Activated CD8-positive, alpha-beta memory T cell treated with anti-CD3 and anti-CD28 coated beads, Interleukin-2, amount 10 ng/mL, durations not matched to agents 7 days and 5 days (primary cell): Measurements from ENCODE around the gene SRPK2. TPM values are rescaled to one million over a fixed set of nuclear protein-coding genes. Genes with fewer than 3 reads are reported as not detected.
"Not testable (repeated sequence)": the region's sequence is repeated elsewhere in the genome, so short reads cannot be mapped to it uniquely, and the experiment has no call there.

Source experiments
- ATAC-seq: fragments of 150-1000 bp; cut with Tn5 transposase; one replicate; pipeline ENCODE4 v1.10.0; 2021; ENCODE audit warnings: moderate library complexity
- CTCF ChIA-PET: fragments of 350-600 bp; sonication (Branson Sonifier 250); formaldehyde crosslinking; loops from one replicate; lab custom pipeline; 2021; ENCODE audit warnings: antibody characterized with exemption; lab: Charles Lee
- DNase-seq: peaks from one replicate; pipeline ENCODE4 v3.0.0-alpha.2; 2020
- H3K27ac Mint-ChIP-seq: one replicate; pipeline ENCODE4 v1.8.0; 2021; ENCODE audit warnings: mild to moderate bottlenecking, mixed read lengths
- H3K27me3 Mint-ChIP-seq: one replicate; pipeline ENCODE4 v1.8.0; 2021; ENCODE audit warnings: mixed read lengths
- H3K36me3 Mint-ChIP-seq: one replicate; pipeline ENCODE4 v1.8.0; 2021; ENCODE audit warnings: mild to moderate bottlenecking, mixed read lengths
- H3K4me1 Mint-ChIP-seq: one replicate; pipeline ENCODE4 v1.8.0; 2021; ENCODE audit warnings: mixed read lengths
- H3K4me3 Mint-ChIP-seq: one replicate; pipeline ENCODE4 v1.8.0; 2021; ENCODE audit warnings: mild to moderate bottlenecking, moderate library complexity, mixed read lengths
- H3K9me3 Mint-ChIP-seq: one replicate; pipeline ENCODE4 v1.8.0; 2022; ENCODE audit warnings: low read depth, mixed read lengths
- total RNA-seq, 2 experiments: library from RNA; stranded (reverse); gene quantifications; one replicate each; pipeline ENCODE4 v1.2.3, GENCODE V29; 2021

The SRPK2 gene
- total RNA-seq, 2 experiments from 2014 or later = 40.4 to 41.2 TPM

- no peaks in the 10 kb centered on the region for H3K27me3 Mint-ChIP-seq
- no peaks in the 10 kb centered on the region for H3K9me3 Mint-ChIP-seq
- no peak overlapping the region for H3K4me3 Mint-ChIP-seq
- no peak overlapping the region for H3K27ac Mint-ChIP-seq
- peaks cover 2% of the 10 kb centered on the region for H3K36me3 Mint-ChIP-seq
- CTCF ChIA-PET = interaction anchor here (0.7 to 1.2 kb wide), 3 partner anchors 9 to 38 kb away, joined by 3 to 4 read pairs (median 3); no protein-coding TSS in a partner anchor
- peaks cover 6% of the 10 kb centered on the region for H3K4me1 Mint-ChIP-seq
- DNase-seq (no peak), ATAC-seq (no peak)
Measured at GRCh38 chr7:105250706-105251105, 138.0 kb downstream of the SRPK2 start.

DNA sequence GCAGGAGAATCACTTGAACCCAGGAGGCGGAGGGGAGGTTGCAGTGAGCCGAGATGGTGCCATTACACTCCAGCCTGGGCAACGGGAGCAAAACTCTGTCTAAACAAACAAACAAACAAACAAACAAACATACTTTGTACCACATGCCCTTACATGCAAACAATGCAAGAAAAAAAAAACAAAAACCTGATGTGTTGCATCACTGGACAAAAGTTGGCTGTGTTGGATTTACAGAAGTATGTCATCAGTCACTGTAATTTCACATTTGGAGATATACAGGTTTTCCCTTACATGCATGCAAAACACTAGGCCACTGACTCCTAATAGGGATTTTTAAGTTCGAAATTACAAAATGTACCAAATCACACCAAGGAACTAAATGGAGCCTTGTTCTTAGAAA is 138.5 kb downstream of the SRPK2 start:
- H3K4me1 Mint-ChIP-seq = peaks cover 6% of the 10 kb centered on the region
- H3K36me3 Mint-ChIP-seq = peaks cover 2% of the 10 kb centered on the region
- H3K27me3 Mint-ChIP-seq = no peaks in the 10 kb centered on the region
- DNase-seq (no peak), ATAC-seq (no peak)
- CTCF ChIA-PET = interaction anchor here (0.7 to 1.1 kb wide), 2 partner anchors 8 to 39 kb away, joined by 3 to 4 read pairs; no protein-coding TSS in a partner anchor
- no peak overlapping the region for H3K27ac Mint-ChIP-seq
- H3K9me3 Mint-ChIP-seq = no peaks in the 10 kb centered on the region
- no peak overlapping the region for H3K4me3 Mint-ChIP-seq

GRCh38 chr7:105249216-105249615 is 139.5 kb downstream of the SRPK2 start:
- CTCF ChIA-PET = no interaction called here

GRCh38 chr7:105246679-105247078 is 142.0 kb downstream of the SRPK2 start:
- no peak overlapping the region for H3K4me3 Mint-ChIP-seq
- CTCF ChIA-PET = no interaction called here
- no peak overlapping the region for H3K27ac Mint-ChIP-seq

More at GRCh38 chr7:105249216-105249615, 139.5 kb downstream of the SRPK2 start:
- Mint-ChIP-seq H3K36me3 (peaks cover 2% of the 10 kb centered on the region), H3K27ac (no peak overlapping the region), H3K4me1 (peaks cover 6% of the 10 kb centered on the region), H3K27me3 (no peaks in the 10 kb centered on the region), H3K4me3 (no peak overlapping the region), H3K9me3 (no peaks in the 10 kb centered on the region)
- ATAC-seq (no peak), DNase-seq (no peak)

GRCh38 chr7:105246256-105246655 is 142.5 kb downstream of the SRPK2 start:
- Mint-ChIP-seq H3K27me3 (no peaks in the 10 kb centered on the region), H3K4me1 (no peaks in the 10 kb centered on the region), H3K9me3 (no peaks in the 10 kb centered on the region), H3K4me3 (no peak overlapping the region), H3K27ac (no peak overlapping the region), H3K36me3 (peaks cover 4% of the 10 kb centered on the region)
- CTCF ChIA-PET = no interaction called here
- DNase-seq = no peak
- no peak for ATAC-seq

More at GRCh38 chr7:105246679-105247078, 142.0 kb downstream of the SRPK2 start:
- Mint-ChIP-seq H3K36me3 (peaks cover 4% of the 10 kb centered on the region), H3K4me1 (no peaks in the 10 kb centered on the region), H3K9me3 (no peaks in the 10 kb centered on the region), H3K27me3 (no peaks in the 10 kb centered on the region)
- DNase-seq (no peak), ATAC-seq (no peak)

DNA sequence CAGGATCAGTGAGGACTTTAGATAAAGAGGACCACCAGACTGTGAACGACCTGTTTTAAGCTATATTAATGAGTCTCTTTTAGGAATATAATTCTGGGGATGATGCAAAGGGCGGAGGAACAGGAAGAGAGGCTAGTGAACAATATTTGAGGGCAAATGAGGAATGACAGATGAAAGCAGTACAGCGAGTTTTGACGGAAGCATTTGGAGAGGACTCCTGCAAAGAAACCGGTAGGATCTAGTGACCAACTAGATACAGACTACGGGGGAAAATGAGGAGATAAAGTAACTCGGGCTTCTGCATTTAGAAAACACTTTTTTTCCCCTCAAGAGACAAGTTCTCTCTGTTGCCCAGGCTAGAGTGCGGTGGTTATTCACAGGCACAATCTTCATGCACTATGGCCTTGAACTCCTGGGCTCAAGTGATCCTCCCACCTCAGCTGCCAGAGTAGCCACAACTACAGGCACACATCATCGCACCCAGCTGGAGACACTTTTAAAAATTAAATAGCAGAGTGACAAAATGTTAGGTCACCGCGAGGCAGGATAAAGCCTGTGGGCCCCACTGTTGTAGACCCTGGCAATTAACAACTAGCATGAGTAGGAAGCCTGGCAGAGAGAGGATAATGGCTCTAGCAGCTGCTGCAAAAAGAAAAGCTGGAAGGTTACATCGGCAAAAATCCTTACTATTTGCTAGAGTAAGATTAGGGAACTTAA is 143.2 kb downstream of the SRPK2 start:
- H3K4me1 Mint-ChIP-seq = no peaks in the 10 kb centered on the region

GRCh38 chr7:105244594-105244993 is 144.1 kb downstream of the SRPK2 start:
- DNase-seq = no peak
- CTCF ChIA-PET = no interaction called here
- H3K9me3 Mint-ChIP-seq = no peaks in the 10 kb centered on the region
- H3K4me1 Mint-ChIP-seq = no peaks in the 10 kb centered on the region
- no peak overlapping the region for H3K4me3 Mint-ChIP-seq
- no peak overlapping the region for H3K27ac Mint-ChIP-seq
- peaks cover 4% of the 10 kb centered on the region for H3K36me3 Mint-ChIP-seq
- no peaks in the 10 kb centered on the region for H3K27me3 Mint-ChIP-seq
- ATAC-seq = no peak

More for the DNA sequence above, 143.2 kb downstream of the SRPK2 start:
- Mint-ChIP-seq H3K27me3 (no peaks in the 10 kb centered on the region), H3K4me3 (no peak overlapping the region), H3K9me3 (no peaks in the 10 kb centered on the region), H3K27ac (no peak overlapping the region), H3K36me3 (peaks cover 4% of the 10 kb centered on the region)
- DNase-seq (no peak), ATAC-seq (no peak)
- CTCF ChIA-PET = no interaction called here

GRCh38 chr7:105241198-105241597 is 147.5 kb downstream of the SRPK2 start:
- no peak for DNase-seq
- ATAC-seq = no peak
- no peak overlapping the region for H3K4me3 Mint-ChIP-seq
- CTCF ChIA-PET = interaction anchor here (2.2 kb wide), 1 partner anchor 10 kb away, joined by 4 read pairs; no protein-coding TSS in a partner anchor
- H3K27me3 Mint-ChIP-seq = no peaks in the 10 kb centered on the region
- peaks cover 4% of the 10 kb centered on the region for H3K36me3 Mint-ChIP-seq
- no peak overlapping the region for H3K27ac Mint-ChIP-seq
- peaks cover 2% of the 10 kb centered on the region for H3K4me1 Mint-ChIP-seq
- H3K9me3 Mint-ChIP-seq = no peaks in the 10 kb centered on the region

DNA sequence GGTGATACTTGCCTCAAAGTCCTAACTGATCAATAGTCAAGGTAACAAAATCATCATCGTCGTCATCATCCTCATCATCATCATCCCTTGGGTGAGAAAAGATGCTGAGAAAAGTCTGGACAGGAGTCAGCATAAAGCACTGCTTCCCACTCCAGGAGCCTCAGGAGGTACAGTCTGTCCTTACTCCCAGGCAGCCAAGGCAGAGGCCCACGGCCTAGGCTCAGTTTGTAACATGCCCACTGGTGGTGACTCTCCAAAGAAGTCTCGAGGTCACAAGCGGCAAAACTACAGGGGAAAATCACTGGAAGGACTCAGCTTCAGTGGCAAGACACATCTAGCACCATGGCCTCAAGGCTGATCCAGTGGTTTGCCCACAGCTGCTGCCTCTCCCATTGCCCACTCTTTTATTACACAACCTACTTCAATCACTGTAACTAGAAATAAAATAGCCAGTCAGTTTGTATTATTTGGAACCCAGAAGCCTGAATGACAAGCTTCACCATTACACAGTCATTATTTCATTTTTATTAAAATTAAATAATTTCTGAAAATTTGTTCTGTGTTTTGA is 150.4 kb downstream of the SRPK2 start:
- H3K27ac Mint-ChIP-seq = no peak overlapping the region
- DNase-seq (no peak), ATAC-seq (no peak)
- no peaks in the 10 kb centered on the region for H3K9me3 Mint-ChIP-seq
- peaks cover 1% of the 10 kb centered on the region for H3K36me3 Mint-ChIP-seq
- CTCF ChIA-PET = interaction anchor here (1.5 kb wide), 1 partner anchor 13 kb away, joined by 3 read pairs; no protein-coding TSS in a partner anchor
- H3K4me1 Mint-ChIP-seq = peaks cover 2% of the 10 kb centered on the region
- H3K4me3 Mint-ChIP-seq = no peak overlapping the region
- no peaks in the 10 kb centered on the region for H3K27me3 Mint-ChIP-seq

DNA sequence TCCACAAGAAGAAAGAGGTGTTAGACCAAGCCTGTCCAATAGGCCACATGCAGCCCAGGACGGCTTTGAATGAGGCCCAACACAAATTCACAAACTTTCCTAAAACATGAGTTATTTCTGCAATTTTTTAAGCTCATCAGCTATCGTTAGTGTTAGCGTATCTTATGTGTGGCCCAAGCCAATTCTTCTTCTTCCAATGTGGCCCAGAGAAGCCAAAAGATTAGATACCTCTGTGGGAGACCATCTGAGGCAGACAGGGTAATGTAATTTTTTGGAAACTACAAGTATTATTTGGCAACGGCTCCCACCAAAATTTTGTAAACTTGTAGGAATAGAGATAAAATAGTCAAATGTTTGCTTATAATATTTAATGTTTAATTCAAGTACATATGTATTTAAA is 153.8 kb downstream of the SRPK2 start:
- Mint-ChIP-seq H3K9me3 (no peaks in the 10 kb centered on the region), H3K4me3 (no peak overlapping the region), H3K27ac (no peak overlapping the region), H3K36me3 (peaks cover 1% of the 10 kb centered on the region), H3K27me3 (no peaks in the 10 kb centered on the region), H3K4me1 (peaks cover 2% of the 10 kb centered on the region)
- DNase-seq (no peak), ATAC-seq (no peak)
- CTCF ChIA-PET = no interaction called here

GRCh38 chr7:105232829-105233291 is 155.9 kb downstream of the SRPK2 start:
- H3K36me3 Mint-ChIP-seq, ATAC-seq, H3K27me3 Mint-ChIP-seq, DNase-seq, H3K9me3 Mint-ChIP-seq, H3K4me3 Mint-ChIP-seq, CTCF ChIA-PET, H3K27ac Mint-ChIP-seq, H3K4me1 Mint-ChIP-seq: not testable (repeated sequence)

- no peak overlapping the region for H3K4me3 Mint-ChIP-seq
- CTCF ChIA-PET = no interaction called here
- no peaks in the 10 kb centered on the region for H3K9me3 Mint-ChIP-seq
- peaks cover 2% of the 10 kb centered on the region for H3K4me1 Mint-ChIP-seq
- no peaks in the 10 kb centered on the region for H3K27me3 Mint-ChIP-seq
- H3K36me3 Mint-ChIP-seq = peaks cover 7% of the 10 kb centered on the region
- no peak overlapping the region for H3K27ac Mint-ChIP-seq
- no peak for DNase-seq
- no peak for ATAC-seq
Measured at GRCh38 chr7:105230486-105230885, 158.2 kb downstream of the SRPK2 start.

DNA sequence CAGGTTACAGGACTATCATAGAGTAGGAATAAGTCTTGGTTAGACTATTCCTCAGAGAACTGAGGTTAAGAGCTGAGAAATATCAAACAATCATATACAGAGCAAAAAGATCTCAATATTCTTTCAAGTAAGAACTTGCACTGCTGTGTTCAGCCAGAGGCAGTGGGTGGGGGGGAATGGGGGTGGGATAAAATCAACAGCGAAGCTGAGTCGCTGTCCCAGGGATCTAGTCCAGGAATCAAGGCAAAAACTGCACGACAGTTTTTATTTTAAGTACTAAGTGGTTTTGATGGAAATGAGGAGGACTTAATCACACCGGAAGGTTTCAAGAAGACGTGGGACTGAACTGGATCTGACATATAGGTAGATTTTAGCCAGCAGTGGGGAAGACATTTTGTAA is 159.1 kb downstream of the SRPK2 start:
- Mint-ChIP-seq H3K27ac (no peak overlapping the region), H3K27me3 (no peaks in the 10 kb centered on the region), H3K4me3 (no peak overlapping the region), H3K4me1 (peaks cover 10% of the 10 kb centered on the region), H3K9me3 (no peaks in the 10 kb centered on the region), H3K36me3 (peaks cover 7% of the 10 kb centered on the region)
- CTCF ChIA-PET = no interaction called here
- ATAC-seq (no peak), DNase-seq (no peak)

- H3K27me3 Mint-ChIP-seq = no peaks in the 10 kb centered on the region
- no peak overlapping the region for H3K27ac Mint-ChIP-seq
- no peak for DNase-seq
- CTCF ChIA-PET = interaction anchor here (0.9 kb wide), 1 partner anchor 40 kb away, joined by 3 read pairs; no protein-coding TSS in a partner anchor
- H3K4me1 Mint-ChIP-seq = peaks cover 11% of the 10 kb centered on the region
- no peak overlapping the region for H3K4me3 Mint-ChIP-seq
- no peak for ATAC-seq
- no peaks in the 10 kb centered on the region for H3K9me3 Mint-ChIP-seq
- H3K36me3 Mint-ChIP-seq = peaks cover 9% of the 10 kb centered on the region
Measured at GRCh38 chr7:105228555-105228954, 160.2 kb downstream of the SRPK2 start.
